Adrenal gland (tissue), 5 donors: ENCODE measurements around the gene PIWIL4.

ENCODE experiments used
- CTCF ChIP-seq, 6 experiments: fragments of 450-650 bp in 4 of 6; fragments of 200-600 bp in 2 of 6; sonication (generic) in 1 of 6; IDR thresholded peaks; 1 replicate in 5 of 6; 2 replicates in 1 of 6; pipeline versions ENCODE4 v1.5.1 to v1.8.0; 2016 to 2021; ENCODE audit warnings: antibody characterized with exemption in 6 of 6, mild to moderate bottlenecking in 2 of 6, moderate library complexity in 1 of 6
- POLR2A ChIP-seq, 2 donors: fragments of 450-650 bp; IDR thresholded peaks; one replicate each; pipeline ENCODE4 v1.6.1; 2017; ENCODE audit warnings: antibody characterized with exemption in 2 of 2, mild to moderate bottlenecking in 2 of 2, moderate library complexity in 1 of 2
- donor health status: DM: no; HTN: no; CAD: no.

GRCh38 chr11:94599510-94599909, 32.3 kb downstream of the PIWIL4 start:
- no peak for TF ChIP-seq POLR2A (IDR thresholded peaks at IDR 0.05)
- no peak for TF ChIP-seq CTCF (IDR thresholded peaks at IDR 0.05)
